Urinary bladder (tissue), 4 donors: Measurements from ENCODE around the gene CDK16. TPM values are rescaled to one million over a fixed set of nuclear protein-coding genes. Genes with fewer than 3 reads are reported as not detected.

Experiments
- DNase-seq: peaks from one replicate; pipeline ENCODE4 v3.0.0-alpha.2; 2015; ENCODE audit errors: extremely low spot score
- H3K27ac ChIP-seq: one replicate; pipeline ENCODE4 v1.5.1; 2013; ENCODE audit warnings: low read depth, mild to moderate bottlenecking, moderate library complexity
- H3K36me3 ChIP-seq: one replicate; pipeline ENCODE4 v1.6.1; 2013; ENCODE audit warnings: mild to moderate bottlenecking, moderate library complexity; ENCODE audit not compliant: insufficient read depth
- H3K4me1 ChIP-seq: one replicate; pipeline ENCODE4 v1.6.1; 2013; ENCODE audit warnings: mild to moderate bottlenecking, moderate library complexity; ENCODE audit not compliant: insufficient read depth
- H3K4me3 ChIP-seq: one replicate; pipeline ENCODE4 v1.5.1; 2013; ENCODE audit warnings: low read depth, low read length
- WGBS: extraction: QIAGEN DNeasy Blood & Tissue Kit; methylation state at CpG from one replicate; pipeline ENCODE4 v1.1.7; 2013; 5-methylcytosine and 5-hydroxymethylcytosine counted together
- polyA plus RNA-seq: library from polyadenylated mRNA; stranded (reverse); fragments of 200-250 nt; gene quantifications from one replicate; pipeline ENCODE4 v1.2.3, GENCODE V29; 2013
- total RNA-seq: library from RNA; depleted of rRNA; stranded (reverse); fragments of >200 nt; gene quantifications from one replicate; pipeline ENCODE4 v1.2.3, GENCODE V29; 2014
- donor health status: healthy with polysubstance abuse.
- donor health status: healthy.

Gene CDK16
- total and polyA plus RNA-seq, 2 donors, result 49.1 to 56.8 TPM

- Histone ChIP-seq H3K4me3 (no peak overlapping the region), H3K27ac (no peak overlapping the region), H3K36me3 (peaks cover 3% of the 10 kb centered on the region), H3K4me1 (no peaks in the 10 kb centered on the region)
- no peak for DNase-seq
- 58% methylated on average over 4 of the region's 4 CpGs for WGBS
Observed at GRCh38 chrX:47221756-47222155, 3.3 kb downstream of the CDK16 start.

GRCh38 chrX:47222751-47223350 is 4.4 kb downstream of the CDK16 start:
- no peaks in the 10 kb centered on the region for H3K4me1 ChIP-seq
- no peak for DNase-seq
- H3K4me3 ChIP-seq, result no peak overlapping the region
- no peak overlapping the region for H3K27ac ChIP-seq
- peaks cover 3% of the 10 kb centered on the region for H3K36me3 ChIP-seq
- WGBS, result 81% methylated on average over 10 of the region's 10 CpGs

GRCh38 chrX:47223476-47224250 is 5.2 kb downstream of the CDK16 start:
- 89% methylated on average over 13 of the region's 13 CpGs for WGBS
- no peaks in the 10 kb centered on the region for H3K4me1 ChIP-seq
- peaks cover 3% of the 10 kb centered on the region for H3K36me3 ChIP-seq
- H3K27ac ChIP-seq, result no peak overlapping the region
- DNase-seq, result no peak
- H3K4me3 ChIP-seq, result no peak overlapping the region

GRCh38 chrX:47224266-47224895 is 5.9 kb downstream of the CDK16 start:
- Histone ChIP-seq H3K36me3 (peaks cover 3% of the 10 kb centered on the region), H3K27ac (no peak overlapping the region), H3K4me1 (no peaks in the 10 kb centered on the region), H3K4me3 (no peak overlapping the region)
- 91% methylated on average over 17 of the region's 17 CpGs for WGBS
- DNase-seq, result no peak

- 96% methylated on average over 4 of the region's 4 CpGs for WGBS
- H3K4me3 ChIP-seq, result no peak overlapping the region
- H3K4me1 ChIP-seq, result no peaks in the 10 kb centered on the region
- no peak overlapping the region for H3K27ac ChIP-seq
- no peak for DNase-seq
- peaks cover 3% of the 10 kb centered on the region for H3K36me3 ChIP-seq
Observed at GRCh38 chrX:47224896-47225290, 6.4 kb downstream of the CDK16 start.

- 90% methylated on average over 6 of the region's 6 CpGs for WGBS
- Histone ChIP-seq H3K27ac (no peak overlapping the region), H3K4me3 (no peak overlapping the region), H3K36me3 (peaks cover 3% of the 10 kb centered on the region), H3K4me1 (no peaks in the 10 kb centered on the region)
- DNase-seq, result no peak
Observed at GRCh38 chrX:47226071-47226470, 7.6 kb downstream of the CDK16 start.

- WGBS, result 93% methylated on average over 19 of the region's 19 CpGs
- Histone ChIP-seq H3K27ac (no peak overlapping the region), H3K36me3 (peaks cover 3% of the 10 kb centered on the region), H3K4me3 (no peak overlapping the region), H3K4me1 (no peaks in the 10 kb centered on the region)
- DNase-seq, result no peak
Observed at GRCh38 chrX:47226531-47227333, 8.3 kb downstream of the CDK16 start.

GRCh38 chrX:47227334-47227583 is 8.8 kb downstream of the CDK16 start:
- 92% methylated on average over 9 of the region's 9 CpGs for WGBS
- Histone ChIP-seq H3K4me1 (no peaks in the 10 kb centered on the region), H3K27ac (no peak overlapping the region), H3K36me3 (peaks cover 3% of the 10 kb centered on the region), H3K4me3 (no peak overlapping the region)
- DNase-seq, result no peak

GRCh38 chrX:47228550-47229270 is 10.2 kb downstream of the CDK16 start:
- 87% methylated on average over 12 of the region's 12 CpGs for WGBS
- H3K36me3 ChIP-seq, result peaks cover 3% of the 10 kb centered on the region
- no peak for DNase-seq

GRCh38 chrX:47229427-47229826 is 10.9 kb downstream of the CDK16 start:
- 96% methylated on average over 5 of the region's 6 CpGs for WGBS
- H3K4me3 ChIP-seq, result no peak overlapping the region
- no peak overlapping the region for H3K27ac ChIP-seq
- H3K4me1 ChIP-seq, result no peaks in the 10 kb centered on the region
- no peak for DNase-seq
- peaks cover 3% of the 10 kb centered on the region for H3K36me3 ChIP-seq

More at GRCh38 chrX:47228550-47229270, 10.2 kb downstream of the CDK16 start:
- Histone ChIP-seq H3K4me3 (no peak overlapping the region), H3K27ac (no peak overlapping the region), H3K4me1 (no peaks in the 10 kb centered on the region)

GRCh38 chrX:47230136-47230868 is 11.8 kb downstream of the CDK16 start:
- H3K36me3 ChIP-seq, result no peaks in the 10 kb centered on the region
- DNase-seq, result no peak
- 86% methylated on average over 5 of the region's 5 CpGs for WGBS

GRCh38 chrX:47231167-47231566 is 12.7 kb downstream of the CDK16 start:
- Histone ChIP-seq H3K36me3 (no peaks in the 10 kb centered on the region), H3K4me1 (no peaks in the 10 kb centered on the region), H3K4me3 (no peak overlapping the region), H3K27ac (no peak overlapping the region)
- DNase-seq, result no peak
- WGBS, result 69% methylated on average over 2 of the region's 2 CpGs

More at GRCh38 chrX:47230136-47230868, 11.8 kb downstream of the CDK16 start:
- Histone ChIP-seq H3K4me1 (no peaks in the 10 kb centered on the region), H3K27ac (no peak overlapping the region), H3K4me3 (no peak overlapping the region)
